ENCODE results near the gene GFOD1. TPM values are rescaled to one million over a fixed set of nuclear protein-coding genes. Genes with fewer than 3 reads are reported as not detected.
A peak's percentile ranks its signal among the peaks of the same experiment; 100 is the strongest.

Gene GFOD1
- total and polyA plus RNA-seq, 10 of the 15 experiments (the other 5 are each of a cell fraction or from before 2014, with no cell fraction given): 6.5 to 41.4 (median 16.0) TPM

- TF ChIP-seq, protein P1, sequence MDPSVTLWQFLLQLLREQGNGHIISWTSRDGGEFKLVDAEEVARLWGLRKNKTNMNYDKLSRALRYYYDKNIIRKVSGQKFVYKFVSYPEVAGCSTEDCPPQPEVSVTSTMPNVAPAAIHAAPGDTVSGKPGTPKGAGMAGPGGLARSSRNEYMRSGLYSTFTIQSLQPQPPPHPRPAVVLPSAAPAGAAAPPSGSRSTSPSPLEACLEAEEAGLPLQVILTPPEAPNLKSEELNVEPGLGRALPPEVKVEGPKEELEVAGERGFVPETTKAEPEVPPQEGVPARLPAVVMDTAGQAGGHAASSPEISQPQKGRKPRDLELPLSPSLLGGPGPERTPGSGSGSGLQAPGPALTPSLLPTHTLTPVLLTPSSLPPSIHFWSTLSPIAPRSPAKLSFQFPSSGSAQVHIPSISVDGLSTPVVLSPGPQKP (IDR thresholded peaks at IDR 0.05; ENCODE audit: low read depth, low read length): no peak
- TF ChIP-seq, protein P2, sequence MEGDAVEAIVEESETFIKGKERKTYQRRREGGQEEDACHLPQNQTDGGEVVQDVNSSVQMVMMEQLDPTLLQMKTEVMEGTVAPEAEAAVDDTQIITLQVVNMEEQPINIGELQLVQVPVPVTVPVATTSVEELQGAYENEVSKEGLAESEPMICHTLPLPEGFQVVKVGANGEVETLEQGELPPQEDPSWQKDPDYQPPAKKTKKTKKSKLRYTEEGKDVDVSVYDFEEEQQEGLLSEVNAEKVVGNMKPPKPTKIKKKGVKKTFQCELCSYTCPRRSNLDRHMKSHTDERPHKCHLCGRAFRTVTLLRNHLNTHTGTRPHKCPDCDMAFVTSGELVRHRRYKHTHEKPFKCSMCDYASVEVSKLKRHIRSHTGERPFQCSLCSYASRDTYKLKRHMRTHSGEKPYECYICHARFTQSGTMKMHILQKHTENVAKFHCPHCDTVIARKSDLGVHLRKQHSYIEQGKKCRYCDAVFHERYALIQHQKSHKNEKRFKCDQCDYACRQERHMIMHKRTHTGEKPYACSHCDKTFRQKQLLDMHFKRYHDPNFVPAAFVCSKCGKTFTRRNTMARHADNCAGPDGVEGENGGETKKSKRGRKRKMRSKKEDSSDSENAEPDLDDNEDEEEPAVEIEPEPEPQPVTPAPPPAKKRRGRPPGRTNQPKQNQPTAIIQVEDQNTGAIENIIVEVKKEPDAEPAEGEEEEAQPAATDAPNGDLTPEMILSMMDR (IDR thresholded peaks at IDR 0.05 in 2 of 3, conservative IDR thresholded peaks at IDR 0.05 in 1 of 3; ENCODE audit: control insufficient read depth in 2 of 3, extremely low read depth in 1 of 3, insufficient read depth in 1 of 3, low read depth in 3 of 3, low read length in 3 of 3): peak; percentile 27 to 58 (median 33); a peak in 3 of 6 replicates
- TF ChIP-seq BMI1 (IDR thresholded peaks at IDR 0.05; ENCODE audit: borderline replicate concordance) (no peak), PKNOX1 (IDR thresholded peaks at IDR 0.05) (peak; percentile 91), NBN (IDR thresholded peaks at IDR 0.05) (peak; percentile 71; the same call in 1 of the 2 replicates), IKZF1 (conservative IDR thresholded peaks at IDR 0.05) (peak; percentile 89), KLF5 (IDR thresholded peaks at IDR 0.05; ENCODE audit: partially characterized antibody) (no peak), TCF3 (IDR thresholded peaks at IDR 0.05; ENCODE audit: borderline replicate concordance, insufficient read depth, low read depth, low read length) (peak; percentile 83), CHD4 (IDR thresholded peaks at IDR 0.05) (no peak), MYB (IDR thresholded peaks at IDR 0.05; ENCODE audit: borderline replicate concordance, low read depth, low read length) (no peak), ZBTB33 (IDR thresholded peaks at IDR 0.05) (no peak), ZSCAN29 (IDR thresholded peaks at IDR 0.05) (no peak), EED (IDR thresholded peaks at IDR 0.05; ENCODE audit: low read depth) (peak; percentile 53), ZNF384 (IDR thresholded peaks at IDR 0.05; ENCODE audit: borderline replicate concordance, low read depth, low read length) (no peak), NR2C2 (IDR thresholded peaks at IDR 0.05; ENCODE audit: borderline replicate concordance, control insufficient read depth, insufficient read length, low read depth) (no peak), RCOR1 (conservative IDR thresholded peaks at IDR 0.05; ENCODE audit: low read depth, low read length) (no peak)
- TF ChIP-seq, protein P3, sequence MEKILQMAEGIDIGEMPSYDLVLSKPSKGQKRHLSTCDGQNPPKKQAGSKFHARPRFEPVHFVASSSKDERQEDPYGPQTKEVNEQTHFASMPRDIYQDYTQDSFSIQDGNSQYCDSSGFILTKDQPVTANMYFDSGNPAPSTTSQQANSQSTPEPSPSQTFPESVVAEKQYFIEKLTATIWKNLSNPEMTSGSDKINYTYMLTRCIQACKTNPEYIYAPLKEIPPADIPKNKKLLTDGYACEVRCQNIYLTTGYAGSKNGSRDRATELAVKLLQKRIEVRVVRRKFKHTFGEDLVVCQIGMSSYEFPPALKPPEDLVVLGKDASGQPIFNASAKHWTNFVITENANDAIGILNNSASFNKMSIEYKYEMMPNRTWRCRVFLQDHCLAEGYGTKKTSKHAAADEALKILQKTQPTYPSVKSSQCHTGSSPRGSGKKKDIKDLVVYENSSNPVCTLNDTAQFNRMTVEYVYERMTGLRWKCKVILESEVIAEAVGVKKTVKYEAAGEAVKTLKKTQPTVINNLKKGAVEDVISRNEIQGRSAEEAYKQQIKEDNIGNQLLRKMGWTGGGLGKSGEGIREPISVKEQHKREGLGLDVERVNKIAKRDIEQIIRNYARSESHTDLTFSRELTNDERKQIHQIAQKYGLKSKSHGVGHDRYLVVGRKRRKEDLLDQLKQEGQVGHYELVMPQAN (conservative IDR thresholded peaks at IDR 0.05): no peak
Observed at GRCh38 chr6:13454286-13455221, 32.8 kb downstream of the GFOD1 start (continued).

Measured in GM12878 (cell line).